HepG2 (cell line): ENCODE data around the gene VIPR1. TPM values are rescaled to one million over a fixed set of nuclear protein-coding genes. Genes with fewer than 3 reads are reported as not detected.

Experiments
- ATAC-seq: fragments of 200-7000 bp; cut with Tn5 transposase; 3 replicates; pipeline ENCODE4 v1.9.1; 2020; ENCODE audit warnings: mild to moderate bottlenecking, moderate library complexity
- BruUV-seq: library from RNA; stranded (reverse); fragments of 400-500 nt; replicated peaks from 2 replicates; lab custom pipeline; 2021; lab: Mats Ljungman, UMichigan
- CTCF ChIA-PET: fragments of 300-600 bp; formaldehyde crosslinking; extraction: SDS; loops from one replicate; lab custom pipeline; 2021; ENCODE audit warnings: low total read pairs, inconsistent platforms, low intra/inter-chr PET ratio; lab: Yijun Ruan, JAX
- POLR2A ChIA-PET: fragments of 350-600 bp; sonication (Branson Sonifier 250); formaldehyde crosslinking; loops from one replicate; lab custom pipeline; 2020; ENCODE audit warnings: antibody characterized with exemption, inconsistent platforms; lab: Yijun Ruan, JAX
- DNase-seq: peaks from one replicate; pipeline ENCODE4 v3.0.0-alpha.2; 2015; ENCODE audit warnings: low spot score
- FAIRE-seq: peaks from 3 replicates; lab custom pipeline; 2011; peaks lifted over from hg19 to GRCh38; lab: Jason Lieb, UNC
- H2AFZ ChIP-seq: one replicate; pipeline ENCODE4 v1.6.1; 2011; ENCODE audit warnings: low read length, inconsistent platforms
- H3K27ac ChIP-seq: fragments of 300-600 bp; 3 replicates; pipeline ENCODE4 v1.8.0; 2011; ENCODE audit warnings: mixed run types, mild to moderate bottlenecking, mixed read lengths, low read length, inconsistent platforms; ENCODE audit not compliant: insufficient read depth; ENCODE audit errors: extremely low read length
- H3K27me3 ChIP-seq, 2 experiments: fragments of 200-600 bp in 1 of 2; 2 replicates in 1 of 2; 3 replicates in 1 of 2; pipeline versions ENCODE4 v1.6.0 to v1.8.0; 2011; ENCODE audit warnings: low read length in 2 of 2, mild to moderate bottlenecking in 2 of 2, moderate library complexity in 2 of 2, inconsistent platforms in 1 of 2; ENCODE audit not compliant: insufficient read depth in 2 of 2, control insufficient read depth in 1 of 2
- H3K36me3 ChIP-seq, 2 experiments: fragments of 200-600 bp in 1 of 2; replicated peaks in 1 of 2; 2 replicates in 1 of 2; 3 replicates in 1 of 2; pipeline versions ENCODE4 v1.5.1 to v1.8.0; 2011; ENCODE audit warnings: low read length in 2 of 2, inconsistent platforms in 1 of 2; ENCODE audit not compliant: insufficient read depth in 2 of 2, control insufficient read depth in 1 of 2
- H3K4me1 ChIP-seq: 2 replicates; pipeline ENCODE4 v1.5.1; 2012; ENCODE audit warnings: low read length, inconsistent platforms; ENCODE audit not compliant: insufficient read depth
- H3K4me2 ChIP-seq: 2 replicates; pipeline ENCODE4 v1.6.0; 2011; ENCODE audit warnings: low read depth, low read length, inconsistent platforms
- H3K4me3 ChIP-seq, 3 experiments: fragments of 200-600 bp in 1 of 3; sonication (generic), shearing (Covaris generic) in 1 of 3; replicated peaks in 1 of 3; 2 replicates each; pipeline ENCODE4 v1.5.1; 2011 to 2016; ENCODE audit warnings: low read length in 3 of 3, inconsistent platforms in 2 of 3, low read depth in 2 of 3, mild to moderate bottlenecking in 2 of 3, control low read depth in 1 of 3, mixed read lengths in 1 of 3; ENCODE audit not compliant: insufficient read depth in 1 of 3
- H3K79me2 ChIP-seq: one replicate; pipeline ENCODE4 v1.6.1; 2011; ENCODE audit warnings: low read length, inconsistent platforms; ENCODE audit not compliant: insufficient read depth
- H3K9ac ChIP-seq: 2 replicates; pipeline ENCODE4 v1.6.0; 2011; ENCODE audit warnings: mild to moderate bottlenecking, low read depth, low read length, inconsistent platforms; ENCODE audit not compliant: insufficient read depth
- H3K9me3 ChIP-seq: 2 replicates; pipeline ENCODE4 v1.5.1; 2012; ENCODE audit warnings: mild to moderate bottlenecking, low read length
- H4K20me1 ChIP-seq: 2 replicates; pipeline ENCODE4 v1.6.0; 2011; ENCODE audit warnings: inconsistent platforms, mild to moderate bottlenecking, low read length, moderate library complexity; ENCODE audit not compliant: insufficient read depth
- ERF ChIP-seq: IDR thresholded peaks from 2 replicates; pipeline ENCODE4 v1.6.1; 2018; ENCODE audit warnings: missing biosample characterization, missing genetic modification reagents
- FIP1L1 ChIP-seq: fragments of 200-400 bp; formaldehyde crosslinking; IDR thresholded peaks from 2 replicates; pipeline ENCODE4 v1.6.1; 2018; ENCODE audit warnings: low read depth, mild to moderate bottlenecking, low read length, moderate library complexity, borderline replicate concordance; ENCODE audit not compliant: insufficient read depth
- THAP9 ChIP-seq: sonication (generic); formaldehyde crosslinking; IDR thresholded peaks from 2 replicates; pipeline ENCODE4; 2020; ENCODE audit warnings: missing genetic modification reagents, mild to moderate bottlenecking, borderline replicate concordance
- ZEB1 ChIP-seq: IDR thresholded peaks from 2 replicates; pipeline ENCODE4 v1.6.1; 2012; ENCODE audit warnings: mild to moderate bottlenecking, low read depth, inconsistent platforms; ENCODE audit not compliant: insufficient replicate concordance
- ZNF549 ChIP-seq: sonication (generic); formaldehyde crosslinking; IDR thresholded peaks from 2 replicates; pipeline ENCODE4 v1.5.0; 2020; ENCODE audit warnings: missing genetic modification reagents
- ZNF773 ChIP-seq: sonication (generic); formaldehyde crosslinking; IDR thresholded peaks from 2 replicates; pipeline ENCODE4 v1.4.0; 2020; ENCODE audit warnings: missing genetic modification reagents, borderline replicate concordance
- ZNF776 ChIP-seq: sonication (generic); formaldehyde crosslinking; IDR thresholded peaks from 2 replicates; pipeline ENCODE4 v1.4.0; 2020; ENCODE audit warnings: mild to moderate bottlenecking, missing genetic modification reagents
- ZNF790 ChIP-seq: sonication (generic); formaldehyde crosslinking; IDR thresholded peaks from 2 replicates; pipeline ENCODE4 v1.8.0; 2022; ENCODE audit warnings: missing genetic modification reagents, mild to moderate bottlenecking, borderline replicate concordance
- WGBS: methylation state at CpG from one replicate; pipeline ENCODE4 v1.1.6; 2017; ENCODE audit warnings: low lambda C conversion rate; 5-methylcytosine and 5-hydroxymethylcytosine counted together
- in situ Hi-C: cut with HindIII; loops from 2 replicates; pipeline ENCODE4 v1.10.0; 2017; ENCODE audit warnings: low pct_unique_long_range_greater_than_20kb; ENCODE audit not compliant: extremely low pct_ligation_motif_present
- intact Hi-C: fragments of 100-400 bp; cut with micrococcal nuclease; formaldehyde crosslinking; loops from one replicate; pipeline ENCODE4 v1.10.0; 2022; ENCODE audit not compliant: unreplicated experiment
- polyA plus RNA-seq, 8 experiments: library from polyadenylated mRNA; depleted of rRNA in 3 of 8; stranded (reverse) in 7 of 8; unstranded in 1 of 8; fragments of >200 nt; fragmentation: Illumina TruSeq in 4 of 8; extraction: Trizol in 4 of 8; gene quantifications; 2 replicates each; pipeline versions ENCODE4 v1.2.1 to v1.2.3, GENCODE V29; 2011 to 2016; ENCODE audit warnings: low read depth in 4 of 8, missing spikeins in 1 of 8, mixed read lengths in 1 of 8; ENCODE audit not compliant: insufficient read depth in 1 of 8
- total RNA-seq, 5 experiments: library from RNA; depleted of rRNA; stranded (reverse); fragments of >200 nt; fragmentation: Illumina TruSeq; extraction: Trizol; gene quantifications; 2 replicates each; pipeline ENCODE4 v1.2.3, GENCODE V29; 2016; ENCODE audit warnings: low read depth in 1 of 5

VIPR1 gene
- total and polyA plus RNA-seq, 2 of the 13 experiments (the other 11 are each of a cell fraction or from before 2014, with no cell fraction given) = 0.04 to 0.11 TPM

- TF ChIP-seq ZNF549 (CRISPR knock-in tag) = no peak
- TF ChIP-seq ZNF773 = no peak
- TF ChIP-seq ERF (CRISPR knock-in tag) = no peak
- TF ChIP-seq FIP1L1 = no peak
- TF ChIP-seq ZEB1 = no peak
- no peak for TF ChIP-seq ZNF776
Observed at GRCh38 chr3:42476225-42477125, 26.0 kb upstream of the VIPR1 start (continued).

GRCh38 chr3:42477696-42478095 is 24.7 kb upstream of the VIPR1 start:
- Histone ChIP-seq H3K27me3 (peaks cover 3 to 7% of the 10 kb centered on the region in 2 experiments; a peak in 3 of 5 replicates), H3K4me1 (no peaks in the 10 kb centered on the region), H3K79me2 (no peaks in the 10 kb centered on the region), H4K20me1 (no peaks in the 10 kb centered on the region), H3K27ac (no peak overlapping the region), H3K9ac (no peak overlapping the region), H2AFZ (no peak overlapping the region), H3K4me2 (no peak overlapping the region), H3K9me3 (no peaks in the 10 kb centered on the region), H3K36me3 (no peaks in the 10 kb centered on the region), H3K4me3 (no peak overlapping the region)
- DNase-seq = no peak
- in situ Hi-C loops (no loop called here), intact Hi-C loops (no loop called here)
- ChIA-PET POLR2A (no interaction called here), CTCF (no interaction called here)
- ATAC-seq = no peak
- TF ChIP-seq THAP9 (CRISPR knock-in tag) = no peak
- no peak for TF ChIP-seq ZNF790 (CRISPR knock-in tag)
- FAIRE-seq = no peak
- BruUV-seq = no TSS peak
- WGBS = 31% methylated on average over 2 of the region's 2 CpGs
